ENCODE results near the gene KLHL15.
A peak's percentile ranks its signal among the peaks of the same experiment; 100 is the strongest.

The KLHL15 gene

GRCh38 chrX:23944234-23944633 lies 82.8 kb downstream of the KLHL15 start:
- DNase-seq: no peak

- no peak for DNase-seq
Measured at GRCh38 chrX:23939203-23939602, 87.8 kb downstream of the KLHL15 start.

GRCh38 chrX:23938690-23939089 lies 88.3 kb downstream of the KLHL15 start:
- peak; percentile 25 for DNase-seq

- peak; percentile 25 for DNase-seq
Measured at GRCh38 chrX:23937100-23937499, 89.9 kb downstream of the KLHL15 start.

GRCh38 chrX:23936180-23936579 lies 90.8 kb downstream of the KLHL15 start:
- DNase-seq: no peak

GRCh38 chrX:23935106-23935505 lies 91.9 kb downstream of the KLHL15 start:
- peak; percentile 30 for DNase-seq

All from fibroblast of upper back skin (primary cell).